NCI-H2107 (cell line): ENCODE data around the gene CTSC.

Experiments
- DNase-seq: peaks from one replicate; lab custom pipeline; 2025; lab: John Stamatoyannopoulos, UW

Gene CTSC

GRCh38 chr11:88337181-88337986 is at the start of gene CTSC:
Gene CTSC (minus strand): TSS chr11:88337736. CDS start chr11:88337672, 64 bp downstream.
- peak; percentile 55 for DNase-seq

GRCh38 chr11:88384669-88385005 is 47.1 kb upstream of the CTSC start:
- DNase-seq, result no peak

GRCh38 chr11:88384004-88384668 is 46.6 kb upstream of the CTSC start:
- no peak for DNase-seq

- no peak for DNase-seq
Measured at GRCh38 chr11:88383447-88383846, 45.9 kb upstream of the CTSC start.

GRCh38 chr11:88379130-88379529 is 41.6 kb upstream of the CTSC start:
- no peak for DNase-seq

- no peak for DNase-seq
Measured at GRCh38 chr11:88378422-88379066, 41.0 kb upstream of the CTSC start.

- DNase-seq, result no peak
Measured at GRCh38 chr11:88377646-88378045, 40.1 kb upstream of the CTSC start.

- DNase-seq, result no peak
Measured at GRCh38 chr11:88377144-88377543, 39.6 kb upstream of the CTSC start.

- DNase-seq, result no peak
Measured at GRCh38 chr11:88375927-88376470, 38.5 kb upstream of the CTSC start.

- no peak for DNase-seq
Measured at GRCh38 chr11:88370782-88371181, 33.2 kb upstream of the CTSC start.

- DNase-seq, result no peak
Measured at GRCh38 chr11:88367310-88367709, 29.8 kb upstream of the CTSC start.

- no peak for DNase-seq
Measured at GRCh38 chr11:88363648-88364065, 26.1 kb upstream of the CTSC start.

- no peak for DNase-seq
Measured at GRCh38 chr11:88363004-88363403, 25.5 kb upstream of the CTSC start.

- no peak for DNase-seq
Measured at GRCh38 chr11:88360141-88360540, 22.6 kb upstream of the CTSC start.

GRCh38 chr11:88359541-88359940 is 22.0 kb upstream of the CTSC start:
- DNase-seq, result no peak

- DNase-seq, result no peak
Measured at GRCh38 chr11:88359114-88359513, 21.6 kb upstream of the CTSC start.

- no peak for DNase-seq
Measured at GRCh38 chr11:88358040-88358431, 20.5 kb upstream of the CTSC start.

GRCh38 chr11:88357323-88358039 is 19.9 kb upstream of the CTSC start:
- no peak for DNase-seq

GRCh38 chr11:88355887-88356286 is 18.4 kb upstream of the CTSC start:
- no peak for DNase-seq

- no peak for DNase-seq
Measured at GRCh38 chr11:88354912-88355311, 17.4 kb upstream of the CTSC start.

- no peak for DNase-seq
Measured at GRCh38 chr11:88353835-88354496, 16.4 kb upstream of the CTSC start.

- DNase-seq, result no peak
Measured at GRCh38 chr11:88353386-88353785, 15.8 kb upstream of the CTSC start.
